ENCODE measurements around the gene FZD10. TPM values are rescaled to one million over a fixed set of nuclear protein-coding genes. Genes with fewer than 3 reads are reported as not detected.

The FZD10 gene
- total RNA-seq, 1 donor from 2014 or later = not detected

GRCh38 chr12:130204541-130204953 is 42.3 kb downstream of the FZD10 start:
- intact Hi-C loops (cut with micrococcal nuclease) = no loop called here

- intact Hi-C loops (cut with micrococcal nuclease) = no loop called here
These were observed 43.2 kb downstream of the FZD10 start for GRCh38 chr12:130205495-130205894.

- intact Hi-C loops (cut with micrococcal nuclease) = no loop called here
These were observed 50.2 kb downstream of the FZD10 start for GRCh38 chr12:130212384-130212989.

GRCh38 chr12:130213249-130213648 is 51.0 kb downstream of the FZD10 start:
- intact Hi-C loops (cut with micrococcal nuclease) = no loop called here

GRCh38 chr12:130214686-130215395 is 52.6 kb downstream of the FZD10 start:
- intact Hi-C loops (cut with micrococcal nuclease) = no loop called here

Other genes with a start within 250 kb of the FZD10 start
- gene PIWIL1, start 175.4 kb downstream of the FZD10 start, total RNA-seq = not detected in 2 replicates

Measured in T-helper 1 cell treated with Interleukin-12 subunit alpha and Interleukin-12 subunit beta and Interleukin-4 antibody, amounts not matched to agents 30 ng/mL and 1 ng/mL, for 36 hours (primary cell).